MM.1S (cell line): ENCODE results near the gene RPL27A.

Experiments used
- DNase-seq: peaks from one replicate; pipeline ENCODE4 v3.0.0-alpha.2; 2015
- H2AFZ ChIP-seq: fragments of 300-600 bp; sonication (generic); 2 replicates; pipeline ENCODE4 v1.6.0; 2016; ENCODE audit warnings: antibody characterized with exemption, low read length
- H3F3A ChIP-seq: fragments of 300-600 bp; sonication (generic); 2 replicates; pipeline ENCODE4 v1.6.1; 2016; ENCODE audit warnings: mild to moderate bottlenecking, antibody characterized with exemption, low read length, moderate library complexity, mixed read lengths; ENCODE audit not compliant: insufficient read depth
- H3K27ac ChIP-seq: fragments of 300-600 bp; sonication (generic); 2 replicates; pipeline ENCODE4 v1.5.1; 2016; ENCODE audit warnings: mild to moderate bottlenecking, low read length
- H3K27me3 ChIP-seq: fragments of 300-600 bp; sonication (generic); replicated peaks from 2 replicates; pipeline ENCODE4 v1.6.0; 2016; ENCODE audit warnings: low read length; ENCODE audit not compliant: insufficient read depth
- H3K36me3 ChIP-seq: fragments of 300-600 bp; sonication (generic); replicated peaks from 2 replicates; pipeline ENCODE4 v1.6.1; 2016; ENCODE audit warnings: mild to moderate bottlenecking, low read length, mixed read lengths; ENCODE audit not compliant: insufficient read depth
- H3K4me1 ChIP-seq: fragments of 300-600 bp; sonication (generic); 2 replicates; pipeline ENCODE4 v1.6.1; 2016; ENCODE audit warnings: low read length, mixed read lengths
- H3K4me2 ChIP-seq: fragments of 300-600 bp; sonication (generic); 2 replicates; pipeline ENCODE4 v1.6.0; 2016; ENCODE audit warnings: low read depth, low read length
- H3K4me3 ChIP-seq: fragments of 300-600 bp; sonication (generic); 2 replicates; pipeline ENCODE4 v1.5.1; 2016; ENCODE audit warnings: low read length, mixed read lengths
- H3K79me2 ChIP-seq: fragments of 300-600 bp; sonication (generic); 2 replicates; pipeline ENCODE4 v1.6.1; 2016; ENCODE audit warnings: mixed run types, low read length, mixed read lengths
- H3K9ac ChIP-seq: fragments of 300-600 bp; sonication (generic); 2 replicates; pipeline ENCODE4 v1.6.1; 2016; ENCODE audit warnings: low read length, mixed read lengths
- H3K9me2 ChIP-seq: fragments of 300-600 bp; sonication (generic); replicated peaks from 2 replicates; pipeline ENCODE4 v1.6.1; 2016; ENCODE audit warnings: mild to moderate bottlenecking, low read length, mixed read lengths; ENCODE audit not compliant: insufficient read depth
- H3K9me3 ChIP-seq: fragments of 300-600 bp; sonication (generic); replicated peaks from 2 replicates; pipeline ENCODE4 v1.6.1; 2016; ENCODE audit warnings: mild to moderate bottlenecking, low read length, mixed read lengths; ENCODE audit not compliant: insufficient read depth
- H4K20me1 ChIP-seq: fragments of 300-600 bp; sonication (generic); 2 replicates; pipeline ENCODE4 v1.6.1; 2016; ENCODE audit warnings: mild to moderate bottlenecking, low read length, moderate library complexity, mixed read lengths; ENCODE audit not compliant: insufficient read depth
- CTCF ChIP-seq: fragments of 300-600 bp; sonication (generic); IDR thresholded peaks from 2 replicates; pipeline ENCODE4 v1.5.1; 2016; ENCODE audit warnings: antibody characterized with exemption, low read length, mixed read lengths
- EZH2 ChIP-seq: fragments of 300-600 bp; sonication (generic); optimal IDR thresholded peaks from 2 replicates; pipeline ENCODE3; 2017; ENCODE audit warnings: low read depth, mild to moderate bottlenecking, antibody characterized with exemption, low read length, mixed read lengths
- EZH2phosphoT487 ChIP-seq: fragments of 300-600 bp; sonication (generic); IDR thresholded peaks from 2 replicates; pipeline ENCODE4 v1.6.1; 2018; ENCODE audit warnings: antibody characterized with exemption, low read length

RPL27A gene

DNA sequence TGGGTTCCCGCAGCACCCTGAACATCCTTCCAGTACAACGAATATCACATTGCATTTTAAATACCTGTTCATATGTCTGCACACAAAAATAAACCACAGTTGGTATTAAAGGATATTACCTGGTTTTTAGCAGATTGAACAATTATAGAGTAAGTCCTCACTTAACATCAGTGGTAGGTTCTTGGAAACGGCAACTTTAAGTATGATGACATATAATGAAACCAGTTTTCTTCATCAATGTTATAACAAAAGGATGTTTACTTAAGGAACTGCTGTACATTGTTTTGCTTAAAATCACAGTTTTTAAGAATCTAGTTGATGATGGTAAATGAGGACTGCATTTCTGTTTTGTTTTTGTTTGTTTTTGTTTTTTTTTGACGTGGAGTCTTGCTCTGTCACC is 28.1 kb upstream of the RPL27A start:
- Histone ChIP-seq H3K4me3 (no peak overlapping the region), H3K4me2 (no peak overlapping the region), H3K27me3 (no peaks in the 10 kb centered on the region), H4K20me1 (no peaks in the 10 kb centered on the region), H2AFZ (no peak overlapping the region), H3K27ac (no peak overlapping the region), H3K9ac (no peak overlapping the region), H3K4me1 (no peaks in the 10 kb centered on the region), H3K36me3 (no peaks in the 10 kb centered on the region; the same call in 1 of the 2 replicates), H3K79me2 (no peaks in the 10 kb centered on the region), H3K9me2 (no peaks in the 10 kb centered on the region), H3K9me3 (no peaks in the 10 kb centered on the region), H3F3A (no peaks in the 10 kb centered on the region)
- DNase-seq, result no peak
- TF ChIP-seq EZH2 (no peak), CTCF (no peak), EZH2phosphoT487 (no peak)

DNA sequence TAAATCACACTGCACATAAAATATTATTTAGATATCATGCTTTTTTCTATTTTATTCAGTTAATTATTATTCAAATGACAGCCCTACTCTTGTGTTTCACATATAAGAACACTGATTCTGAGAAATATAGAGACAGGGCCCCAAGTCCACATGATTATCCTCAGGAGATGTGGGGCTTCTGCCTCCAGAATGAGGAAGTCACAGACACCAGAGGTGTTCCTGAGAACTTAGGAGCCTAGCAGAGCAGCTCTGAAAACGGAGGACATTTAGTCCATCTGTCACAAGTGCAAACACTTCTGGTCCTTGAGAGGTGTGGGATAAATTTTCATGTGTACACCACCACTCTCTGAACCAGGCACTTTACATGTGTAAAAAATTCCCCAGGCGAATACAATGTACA is 26.3 kb upstream of the RPL27A start:
- no peak overlapping the region for H2AFZ ChIP-seq
- H3F3A ChIP-seq, result no peaks in the 10 kb centered on the region
- no peak overlapping the region for H3K27ac ChIP-seq
- H3K4me1 ChIP-seq, result no peaks in the 10 kb centered on the region
- TF ChIP-seq EZH2 (no peak), EZH2phosphoT487 (no peak), CTCF (no peak)
- no peaks in the 10 kb centered on the region for H4K20me1 ChIP-seq
- DNase-seq, result no peak
- no peaks in the 10 kb centered on the region for H3K9me3 ChIP-seq
- no peaks in the 10 kb centered on the region; the same call in 1 of the 2 replicates for H3K36me3 ChIP-seq
- no peaks in the 10 kb centered on the region for H3K27me3 ChIP-seq
- H3K9me2 ChIP-seq, result no peaks in the 10 kb centered on the region
- no peak overlapping the region for H3K4me3 ChIP-seq
- no peak overlapping the region for H3K4me2 ChIP-seq
- H3K9ac ChIP-seq, result no peak overlapping the region
- no peaks in the 10 kb centered on the region for H3K79me2 ChIP-seq

DNA sequence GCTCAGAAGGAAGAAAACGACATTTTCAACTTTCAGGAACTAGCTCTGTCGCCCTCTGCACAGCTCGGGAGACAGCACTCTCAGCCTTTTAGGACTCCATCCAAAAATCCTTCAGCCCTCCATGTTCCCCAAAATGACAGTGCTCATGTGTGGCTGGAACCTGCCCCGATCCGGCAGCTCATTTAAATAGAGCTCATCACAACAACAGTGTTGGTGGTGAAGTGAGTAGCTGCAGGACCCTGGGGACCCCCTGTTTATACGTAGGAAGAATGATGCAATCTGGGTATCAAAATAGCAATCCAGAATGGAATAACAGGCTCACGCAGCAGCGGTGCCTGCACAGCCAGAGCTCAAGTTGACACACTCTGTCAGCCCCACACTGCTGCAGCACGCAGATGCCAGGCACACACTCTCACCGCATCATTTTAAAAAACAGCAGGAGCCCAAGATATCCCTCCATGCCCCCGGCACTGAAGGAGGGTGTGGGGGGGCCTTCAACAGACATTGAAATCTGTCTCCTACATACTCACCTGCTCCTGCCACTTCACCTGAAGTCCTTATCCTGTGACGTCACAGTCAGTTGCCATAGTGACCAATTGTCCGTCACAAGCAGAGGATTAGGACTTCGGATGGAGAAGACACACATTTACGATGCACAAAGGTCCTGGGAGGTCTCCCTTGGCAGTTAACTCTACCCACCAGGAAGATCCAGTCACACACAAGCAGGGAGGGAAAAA is 24.1 kb upstream of the RPL27A start:
- Histone ChIP-seq H3K27ac (no peak overlapping the region), H4K20me1 (no peaks in the 10 kb centered on the region), H3K4me2 (no peak overlapping the region), H3K4me3 (no peak overlapping the region), H3K79me2 (no peaks in the 10 kb centered on the region), H3K4me1 (no peaks in the 10 kb centered on the region), H3K36me3 (no peaks in the 10 kb centered on the region), H3F3A (no peaks in the 10 kb centered on the region), H3K9me2 (no peaks in the 10 kb centered on the region), H2AFZ (no peak overlapping the region), H3K27me3 (no peaks in the 10 kb centered on the region), H3K9me3 (no peaks in the 10 kb centered on the region), H3K9ac (no peak overlapping the region)
- no peak for DNase-seq
- TF ChIP-seq CTCF, result no peak
- no peak for TF ChIP-seq EZH2phosphoT487
- no peak for TF ChIP-seq EZH2
